GM21360 (cell line): Measurements from ENCODE around the gene BNIP5.
A peak's percentile ranks its signal among the peaks of the same experiment; 100 is the strongest.

Experiments used
- ATAC-seq: cut with Tn5 transposase; IDR thresholded peaks from one replicate; pipeline ENCODE4 v1.9.1; 2021; ENCODE audit warnings: mild to moderate bottlenecking, moderate library complexity; ENCODE audit not compliant: unreplicated experiment

BNIP5 gene

DNA sequence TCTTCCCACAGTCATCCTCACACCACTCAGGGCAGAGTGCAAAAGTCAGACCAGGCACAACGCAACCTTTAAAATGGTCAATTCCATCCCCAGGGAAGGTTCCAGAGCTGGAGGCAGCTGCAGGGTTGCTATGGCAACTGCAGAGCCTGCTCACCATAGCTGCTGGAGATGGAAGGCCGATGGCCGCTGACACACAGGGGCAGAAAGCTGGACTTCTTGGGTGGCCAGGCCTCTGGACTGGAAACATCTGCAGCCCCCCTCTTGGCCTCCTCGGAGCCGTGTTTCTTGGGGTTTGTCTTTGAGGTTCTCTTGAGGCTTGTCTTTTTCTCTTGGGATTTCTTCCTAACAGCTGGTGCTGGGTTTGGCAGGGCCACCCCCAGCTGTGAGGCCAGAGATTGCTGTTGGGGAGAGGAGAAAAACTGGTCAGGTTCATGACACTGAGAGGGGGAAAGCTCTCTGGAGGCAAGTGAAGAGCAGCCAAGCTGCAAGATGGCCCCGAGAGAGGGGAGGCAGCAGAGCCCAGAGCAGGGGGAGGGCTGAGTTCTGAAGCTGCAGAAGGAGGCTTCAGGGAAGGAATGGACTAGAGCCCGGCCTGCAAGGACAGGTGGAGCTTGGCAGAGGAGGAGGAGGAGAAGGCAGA is 10.2 kb downstream of the BNIP5 start:
- no peak for ATAC-seq

DNA sequence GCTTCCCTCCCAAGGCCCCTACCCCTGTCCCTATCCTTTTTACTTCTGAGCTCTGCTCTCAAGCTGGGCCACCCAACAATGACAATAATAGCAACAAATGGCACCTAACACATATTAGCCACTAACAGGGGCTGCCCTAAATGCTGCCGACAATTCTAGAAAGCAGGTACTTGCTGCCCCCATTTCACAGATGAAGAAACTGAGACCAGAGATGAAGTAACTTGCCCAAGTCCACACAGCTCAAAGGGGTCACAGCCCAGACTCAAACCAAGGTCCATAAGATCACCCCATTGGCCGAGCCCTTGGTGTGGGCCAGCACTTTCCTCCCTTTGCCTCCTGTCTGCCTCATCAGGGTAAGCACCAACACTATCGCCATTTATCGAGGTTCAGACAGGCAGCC is 12.0 kb downstream of the BNIP5 start:
- ATAC-seq, result no peak

DNA sequence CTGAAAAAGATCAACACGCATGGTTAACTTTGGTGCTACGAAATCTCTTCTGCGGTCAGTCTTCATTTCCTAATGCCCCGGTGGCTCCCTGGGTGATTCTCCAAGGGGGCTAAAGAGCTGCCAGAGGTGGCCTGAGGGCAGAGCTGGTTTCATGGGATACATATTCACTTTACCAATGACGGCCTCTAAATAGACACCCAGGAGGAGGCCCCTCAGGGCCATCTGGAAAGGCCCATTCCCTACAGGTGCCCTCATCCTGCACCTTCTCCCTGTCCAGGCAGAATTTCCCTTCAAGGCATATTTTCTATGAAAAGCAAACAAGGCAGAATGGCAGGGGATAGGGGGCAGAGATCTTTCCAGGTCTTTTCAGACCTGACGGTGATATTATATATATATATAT is 12.5 kb downstream of the BNIP5 start:
- ATAC-seq, result no peak

DNA sequence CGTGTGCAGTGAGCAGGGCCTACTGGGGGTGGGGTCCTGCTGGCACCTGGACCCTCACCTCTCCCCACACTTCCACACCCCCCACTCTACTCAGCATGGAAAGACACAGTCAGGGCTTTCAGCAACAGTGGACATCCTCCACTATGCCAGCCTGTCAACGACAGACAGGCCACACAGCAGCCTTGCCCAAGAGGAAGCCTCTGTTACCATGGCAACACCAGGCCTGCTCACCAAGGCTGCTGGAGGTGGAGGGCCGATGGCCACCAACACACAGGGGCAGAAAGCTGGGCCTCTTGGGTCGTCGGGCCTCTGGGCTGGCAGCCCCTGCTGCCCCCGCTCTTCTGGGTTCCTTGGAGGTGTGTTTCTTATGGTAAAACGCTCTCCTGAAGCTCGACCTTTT is 13.6 kb downstream of the BNIP5 start:
- no peak for ATAC-seq

DNA sequence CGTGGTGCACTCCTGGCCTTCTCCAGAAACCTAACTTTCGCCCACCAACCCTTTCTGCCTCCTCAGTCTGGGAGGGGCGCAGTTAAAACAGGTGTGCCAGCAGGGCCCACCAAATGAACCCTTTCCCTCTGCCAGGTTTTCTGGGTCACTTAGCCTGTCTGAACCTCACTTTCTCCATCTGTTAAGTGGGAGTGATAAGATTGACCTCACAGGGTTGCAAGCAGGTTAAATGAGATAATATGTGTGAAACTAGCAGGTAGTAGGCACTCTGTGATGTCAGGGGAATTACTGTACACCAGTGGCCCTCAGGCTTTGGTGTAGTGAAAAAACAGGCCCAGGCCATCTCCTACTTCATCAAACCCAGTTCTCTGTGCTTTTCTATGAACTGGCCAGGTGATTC is 14.1 kb downstream of the BNIP5 start:
- ATAC-seq, result no peak

DNA sequence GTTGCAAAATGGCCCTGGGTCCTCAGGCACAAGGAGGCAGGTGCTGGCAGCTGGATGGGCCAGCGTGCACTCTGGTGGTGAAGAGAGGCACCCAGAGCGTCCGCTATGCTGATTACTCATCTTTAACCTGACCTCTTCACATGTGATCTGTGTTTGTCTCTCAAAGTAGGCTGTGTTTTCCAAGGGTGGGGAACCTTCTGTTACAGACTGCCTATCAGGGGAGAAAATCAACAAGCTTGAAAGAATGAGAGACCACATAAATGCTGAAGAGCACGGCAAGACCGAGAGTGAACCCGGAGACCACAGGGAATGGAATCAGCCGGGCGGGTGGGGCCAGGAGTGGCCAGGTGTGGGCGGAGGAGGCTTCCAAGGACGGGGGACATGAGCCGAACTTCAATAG is 16.2 kb downstream of the BNIP5 start:
- no peak for ATAC-seq

DNA sequence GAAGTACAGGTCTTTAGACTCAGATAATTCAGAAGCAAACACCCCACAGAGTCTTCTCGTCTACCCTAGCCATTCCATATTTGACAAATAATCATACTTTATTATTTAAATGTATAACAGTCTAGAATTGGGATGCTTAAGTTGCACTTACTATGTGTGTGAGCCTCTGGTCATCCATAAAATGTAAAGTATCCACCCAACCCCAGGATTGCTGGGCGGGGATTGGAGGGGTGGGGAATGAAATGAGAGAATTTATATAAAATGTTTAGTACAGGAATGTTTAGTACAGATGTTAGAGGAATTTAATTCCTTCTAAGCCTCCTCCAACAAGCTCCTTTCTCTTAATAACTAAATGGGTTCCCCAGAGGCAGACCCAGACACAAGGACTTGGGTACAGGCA is 16.9 kb downstream of the BNIP5 start:
- no peak for ATAC-seq

DNA sequence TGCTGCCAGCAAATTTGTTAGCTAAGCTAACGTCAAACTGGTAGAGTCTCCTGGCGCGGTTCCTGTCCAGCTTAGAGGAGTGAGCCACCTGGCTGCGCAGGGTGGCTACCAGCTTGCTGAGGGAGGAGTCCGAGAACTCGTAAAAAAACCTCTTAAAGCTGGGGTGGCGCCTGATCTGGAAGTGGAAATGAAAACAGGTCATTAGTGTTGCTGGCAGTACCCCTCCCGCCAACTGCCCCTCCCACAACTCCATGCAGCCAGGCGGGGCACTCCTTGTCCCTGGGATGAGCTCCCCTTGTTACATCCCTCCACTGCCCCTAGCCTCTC is 17.3 kb downstream of the BNIP5 start:
- ATAC-seq, result no peak

DNA sequence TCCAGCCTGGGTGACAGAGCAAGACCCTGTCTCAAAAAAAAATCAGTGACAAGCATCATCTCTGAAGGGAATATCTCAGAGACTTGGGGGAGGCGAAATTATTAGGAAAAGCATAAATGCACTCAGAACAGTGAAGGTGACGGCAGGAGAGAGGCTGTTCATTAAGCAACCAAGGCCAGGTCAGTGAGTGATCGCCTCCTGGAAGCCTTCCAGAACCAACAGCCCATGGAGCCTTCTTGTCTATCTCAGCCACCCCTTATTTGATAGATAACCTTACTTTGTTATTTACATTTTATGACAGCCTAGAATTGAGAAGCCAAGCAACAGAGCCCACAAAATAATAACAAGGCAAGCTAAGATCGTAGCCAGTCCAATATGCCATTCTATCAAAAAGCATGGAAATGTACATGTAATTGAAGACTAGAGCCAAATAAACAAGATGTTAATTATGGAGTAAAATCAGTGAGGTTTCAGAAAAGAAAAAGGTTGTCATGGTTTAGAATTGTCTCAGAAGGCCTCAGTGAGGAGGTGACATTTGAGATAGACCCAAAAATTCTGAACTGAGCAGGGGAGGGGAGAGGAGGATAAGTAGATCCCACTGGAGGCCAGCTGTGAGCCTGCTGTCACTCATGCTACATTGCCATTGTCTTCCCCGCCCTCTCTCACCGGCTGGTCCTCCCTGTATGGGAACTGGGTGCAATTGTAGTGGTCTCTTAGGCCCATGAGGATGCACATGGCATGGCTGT is 17.8 kb downstream of the BNIP5 start:
- ATAC-seq, result no peak

DNA sequence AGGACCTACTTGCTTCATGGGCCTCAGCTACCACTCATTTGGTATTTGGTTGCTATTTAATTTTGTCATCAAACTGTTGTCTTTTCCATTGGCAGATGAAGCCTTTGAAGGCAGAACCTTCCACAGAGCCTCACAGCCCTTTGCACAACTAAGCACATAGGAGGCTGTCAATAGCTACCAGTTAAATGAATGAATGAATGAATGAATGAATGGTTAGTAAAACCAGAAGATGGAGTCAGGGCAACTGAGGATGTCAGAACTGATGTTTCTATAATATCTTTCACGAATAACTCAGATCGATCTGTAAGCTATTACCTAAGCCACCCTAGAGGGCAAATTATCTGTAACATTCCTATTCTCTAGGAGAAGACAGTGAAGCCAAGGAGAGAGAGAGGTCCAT is 19.1 kb downstream of the BNIP5 start:
- ATAC-seq, result no peak

DNA sequence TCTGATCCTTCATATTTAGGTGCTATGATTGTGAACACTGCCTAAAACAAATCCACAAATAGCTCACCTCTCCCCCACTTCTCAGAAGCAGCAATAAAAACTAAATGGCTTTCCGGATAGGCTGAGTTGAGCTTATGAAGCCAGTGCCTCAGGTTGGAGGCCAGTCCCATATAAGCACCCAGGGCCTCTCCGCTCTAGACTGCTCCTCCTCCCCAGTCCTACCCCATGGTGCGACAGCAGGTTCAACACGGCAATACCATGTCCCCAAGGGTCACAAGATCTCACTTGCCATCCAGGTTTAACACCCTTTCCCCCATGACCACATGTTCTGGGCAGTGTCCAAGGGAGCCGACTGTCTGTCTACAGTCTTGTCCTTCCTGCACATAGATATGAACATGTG is 20.8 kb downstream of the BNIP5 start:
- ATAC-seq, result no peak

DNA sequence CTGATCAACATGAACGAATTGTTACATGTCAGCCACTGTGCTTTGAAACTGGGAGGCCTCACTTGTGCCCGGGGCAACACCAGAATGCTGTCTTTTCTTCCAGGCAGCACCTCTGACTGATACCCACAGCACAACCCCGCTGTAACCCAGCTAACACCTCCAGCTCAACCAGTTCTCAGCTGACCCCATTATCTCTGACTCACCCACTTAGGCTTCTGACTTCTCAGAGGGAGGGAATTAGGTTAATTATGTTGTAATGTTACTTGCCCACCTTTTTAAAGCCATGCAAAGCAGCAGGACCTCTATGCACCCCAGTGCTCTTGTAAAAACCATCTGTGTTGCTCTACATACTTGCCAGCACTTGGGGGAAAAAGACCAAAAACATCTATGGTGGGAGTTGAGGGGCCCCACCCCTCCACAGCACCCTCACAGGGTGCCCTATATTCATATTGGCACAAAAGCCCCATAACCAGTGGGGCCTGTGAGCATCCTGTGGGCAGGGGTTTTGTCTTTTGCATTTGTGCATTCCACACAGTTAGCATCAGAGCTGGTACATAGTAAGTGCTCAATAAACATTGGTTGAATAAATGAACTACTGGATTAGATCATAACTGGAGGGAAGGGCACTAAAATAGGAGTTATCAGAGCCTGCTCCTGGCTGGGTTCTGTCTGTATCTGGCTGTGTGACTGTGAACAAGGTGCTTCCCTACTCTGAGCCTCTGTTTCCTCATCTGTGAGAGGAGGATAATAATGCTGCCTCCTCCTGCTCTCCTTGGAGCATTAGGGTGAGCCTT is 22.3 kb downstream of the BNIP5 start:
- ATAC-seq, result no peak

DNA sequence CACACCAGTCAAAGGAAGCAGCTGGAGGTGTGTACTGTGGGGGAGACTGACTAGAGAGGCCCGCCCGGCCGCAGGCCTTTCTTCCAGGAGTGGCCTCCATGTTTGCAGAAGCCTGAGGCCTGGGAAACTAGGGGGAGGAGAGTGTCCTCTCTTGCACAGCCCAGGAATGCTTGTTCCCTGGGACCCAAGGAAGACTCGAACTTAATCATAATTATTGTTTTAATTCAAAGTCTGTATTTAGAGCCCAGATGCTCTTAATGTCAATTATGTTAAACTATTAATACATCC is 23.1 kb downstream of the BNIP5 start:
- no peak for ATAC-seq

DNA sequence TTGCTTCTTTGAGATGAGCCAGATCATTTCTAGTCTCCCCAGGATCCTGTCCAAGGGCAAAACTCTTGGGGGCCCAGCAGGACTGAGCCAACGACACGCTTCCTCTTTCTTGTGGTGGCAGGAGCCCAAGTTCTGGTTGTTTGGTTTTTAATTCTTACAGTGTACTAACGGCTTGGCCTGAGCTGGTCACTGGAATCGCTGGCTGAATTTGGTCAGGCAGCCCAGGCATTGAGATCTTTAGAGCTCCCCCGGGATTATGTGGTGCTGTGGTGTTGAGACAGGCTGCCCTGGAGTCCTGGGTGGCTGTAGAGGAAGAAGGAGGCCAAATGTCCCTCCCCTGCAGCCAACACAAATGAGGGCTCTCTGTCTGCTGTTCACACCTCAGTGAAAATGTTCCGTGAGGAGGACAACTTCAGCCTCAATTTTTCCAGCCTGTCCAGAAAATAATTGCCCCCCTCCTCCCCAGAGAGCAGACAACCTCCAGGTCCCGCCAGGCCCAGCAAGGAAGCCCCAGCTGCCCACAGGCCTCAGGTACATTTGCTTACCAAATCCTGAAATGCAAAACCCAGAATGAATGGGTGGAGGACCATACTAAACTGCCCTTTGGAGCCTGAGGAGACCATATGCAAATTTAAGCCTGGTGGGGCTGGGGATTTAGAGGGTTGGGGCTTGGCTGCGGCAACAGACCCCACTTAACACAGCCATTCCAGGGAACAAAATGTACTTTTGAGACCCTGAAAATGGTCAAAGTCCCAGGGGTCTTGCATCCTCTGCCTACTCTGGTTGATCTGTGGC is 23.6 kb downstream of the BNIP5 start:
- peak; percentile 52 for ATAC-seq

DNA sequence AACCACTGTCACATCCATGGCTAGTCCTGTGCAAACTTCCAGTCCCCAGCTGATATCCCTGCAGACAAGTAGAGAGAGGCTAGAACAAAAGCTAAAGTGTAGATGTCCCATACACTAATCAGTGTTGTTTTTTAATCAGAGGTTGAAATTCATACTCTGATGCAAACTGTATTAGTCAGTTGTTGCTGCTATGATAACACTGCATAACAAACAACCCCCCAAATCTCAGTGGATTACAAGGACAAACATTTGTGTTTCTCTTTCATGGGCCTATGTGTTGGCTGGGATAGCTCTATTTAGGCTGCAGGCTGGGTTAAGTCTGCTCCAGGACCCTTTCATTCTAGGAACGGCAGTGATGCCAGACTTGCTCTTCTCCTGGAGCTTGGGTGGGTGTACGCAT is 26.8 kb downstream of the BNIP5 start:
- no peak for ATAC-seq

DNA sequence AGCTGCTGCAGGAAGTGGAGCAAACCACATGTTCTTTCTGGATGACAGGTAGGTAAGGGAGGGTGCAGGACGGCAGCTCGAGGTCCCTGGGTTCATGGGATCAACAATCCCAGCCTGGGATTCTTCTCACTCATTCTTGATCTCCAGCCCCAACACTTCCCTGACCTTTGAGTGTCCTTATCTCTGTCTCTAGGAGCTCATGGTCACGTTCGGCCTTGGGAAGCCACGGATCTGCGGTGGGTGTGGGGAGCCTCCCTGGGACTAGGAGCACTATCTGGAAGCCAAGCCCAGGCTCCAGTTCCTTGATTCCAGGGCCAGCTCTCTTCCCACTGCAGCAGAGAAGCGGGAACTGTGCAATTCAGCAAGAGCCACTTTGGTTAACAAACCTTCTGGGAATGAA is 27.5 kb downstream of the BNIP5 start:
- ATAC-seq, result no peak

DNA sequence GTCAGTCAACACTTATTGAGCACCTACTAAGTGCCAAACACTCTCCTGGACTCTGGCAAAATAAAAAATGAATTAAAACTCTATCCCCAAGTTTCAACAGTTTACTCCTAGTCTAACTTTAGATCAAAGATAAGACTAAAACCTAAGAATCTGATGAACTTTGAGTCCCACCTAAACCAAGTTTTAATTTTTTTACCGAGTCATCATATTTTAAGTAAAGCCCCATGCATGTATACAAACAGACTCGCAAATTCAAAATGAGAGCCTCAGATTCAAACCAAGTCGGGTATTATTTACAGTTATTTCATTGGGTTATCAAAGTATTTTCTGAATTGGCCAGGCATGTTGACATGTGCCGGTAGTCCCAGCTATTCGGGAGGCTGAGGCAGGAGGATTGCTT is 28.2 kb downstream of the BNIP5 start:
- ATAC-seq, result no peak

DNA sequence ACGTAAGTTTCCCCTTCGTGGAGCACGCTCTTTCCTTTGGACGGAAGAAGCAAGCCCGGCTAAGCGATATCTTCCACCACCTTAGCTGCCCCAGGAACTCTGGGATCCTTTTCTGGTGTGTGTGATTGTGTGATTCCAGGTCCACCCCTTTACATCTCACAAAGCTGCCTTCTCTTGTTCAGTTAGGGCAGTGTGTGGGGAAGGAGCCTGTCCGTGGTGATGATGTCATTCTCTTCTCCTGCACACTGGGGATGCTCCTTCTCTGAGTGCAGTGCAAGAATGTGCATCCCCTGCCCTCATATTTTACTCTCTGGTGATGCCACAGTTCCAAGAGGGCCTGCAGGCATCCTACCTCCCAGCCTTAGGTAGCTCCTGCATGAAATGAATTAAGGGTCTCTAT is 30.3 kb downstream of the BNIP5 start:
- ATAC-seq, result no peak

DNA sequence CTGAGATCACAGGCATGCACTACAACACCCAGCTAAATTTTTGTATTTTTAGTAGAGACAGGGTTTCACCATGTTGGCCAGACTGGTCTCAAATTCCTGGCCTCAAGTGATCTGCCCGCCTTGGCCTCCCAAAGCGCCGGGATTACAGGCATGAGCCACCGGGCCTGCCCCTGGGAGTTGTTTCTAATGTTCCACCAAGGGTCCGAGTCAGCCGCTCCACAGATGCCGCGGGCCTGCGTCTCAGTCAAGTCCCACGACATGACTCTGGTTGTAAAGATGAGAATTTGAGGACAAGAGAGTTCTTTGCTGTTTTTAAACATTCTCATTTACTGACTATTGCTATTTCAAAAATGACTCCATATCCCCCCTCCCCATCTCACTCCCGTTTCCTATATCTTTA is 30.8 kb downstream of the BNIP5 start:
- ATAC-seq, result no peak

DNA sequence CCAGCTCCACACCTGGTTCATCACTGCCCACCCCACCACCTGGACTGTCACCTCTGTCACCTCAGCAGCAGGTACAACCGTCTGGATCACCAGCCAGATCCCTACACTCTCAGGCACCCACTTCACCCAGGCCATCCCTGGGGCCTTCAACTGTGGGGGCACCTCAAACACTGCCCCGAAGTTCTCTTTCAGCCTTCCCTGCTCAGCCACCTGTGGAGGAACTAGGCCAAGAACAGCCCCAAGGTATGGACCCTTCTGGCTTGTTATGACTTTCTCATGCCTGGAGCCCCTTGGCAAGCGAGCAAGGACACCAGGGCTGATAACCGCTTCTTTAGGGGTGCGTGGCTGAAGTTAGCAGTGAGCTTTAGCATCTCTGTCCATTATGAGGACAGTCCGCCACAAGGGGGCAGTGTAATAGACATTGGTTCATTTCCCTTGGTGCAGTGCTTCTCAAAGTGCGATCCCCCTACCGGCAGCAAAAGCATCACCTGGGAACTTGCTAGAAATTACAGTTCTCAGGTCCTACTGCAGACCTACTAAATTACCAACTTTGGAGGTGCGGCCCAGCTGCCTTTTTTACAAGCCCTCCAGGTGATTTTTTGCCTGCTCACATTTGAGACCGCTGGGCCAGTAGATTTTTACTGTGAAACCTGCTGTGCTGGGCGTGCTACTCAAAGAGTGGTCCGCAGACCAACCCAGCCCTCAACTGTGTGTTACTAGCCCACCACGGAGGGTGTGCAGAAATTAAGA is 34.3 kb downstream of the BNIP5 start:
- ATAC-seq, result no peak

DNA sequence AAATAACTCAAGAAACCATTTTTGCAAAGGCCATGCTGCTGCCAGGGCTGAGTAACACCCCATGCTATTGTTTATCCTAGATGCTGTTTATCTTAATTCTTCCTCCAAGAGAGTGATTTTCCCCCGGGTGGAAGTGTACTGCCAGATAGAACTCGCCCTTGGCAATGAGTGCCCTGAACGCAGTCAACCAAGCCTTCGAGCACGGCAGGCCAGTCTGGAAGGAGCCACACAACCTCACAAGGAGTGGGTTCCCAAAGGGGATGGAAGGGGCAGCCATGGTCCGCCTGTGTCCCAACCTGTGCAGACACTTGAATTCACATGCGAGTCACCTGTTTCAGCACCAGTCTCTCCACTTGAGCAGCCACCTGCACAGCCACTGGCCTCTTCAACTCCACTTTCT is 34.9 kb downstream of the BNIP5 start:
- ATAC-seq, result no peak
